22Rv1 (cell line): Measurements from ENCODE around the gene COX19.

Experiments used
- ZFX ChIP-seq: fragments of 450-650 bp; IDR thresholded peaks from 2 replicates; pipeline ENCODE4 v1.6.1; 2017; ENCODE audit warnings: antibody characterized with exemption, borderline replicate concordance
- TF ChIP-seq, protein P1 (sequence below): fragments of 450-650 bp; IDR thresholded peaks from 2 replicates; pipeline ENCODE4 v1.5.1; 2017; ENCODE audit warnings: mild to moderate bottlenecking

DNA sequence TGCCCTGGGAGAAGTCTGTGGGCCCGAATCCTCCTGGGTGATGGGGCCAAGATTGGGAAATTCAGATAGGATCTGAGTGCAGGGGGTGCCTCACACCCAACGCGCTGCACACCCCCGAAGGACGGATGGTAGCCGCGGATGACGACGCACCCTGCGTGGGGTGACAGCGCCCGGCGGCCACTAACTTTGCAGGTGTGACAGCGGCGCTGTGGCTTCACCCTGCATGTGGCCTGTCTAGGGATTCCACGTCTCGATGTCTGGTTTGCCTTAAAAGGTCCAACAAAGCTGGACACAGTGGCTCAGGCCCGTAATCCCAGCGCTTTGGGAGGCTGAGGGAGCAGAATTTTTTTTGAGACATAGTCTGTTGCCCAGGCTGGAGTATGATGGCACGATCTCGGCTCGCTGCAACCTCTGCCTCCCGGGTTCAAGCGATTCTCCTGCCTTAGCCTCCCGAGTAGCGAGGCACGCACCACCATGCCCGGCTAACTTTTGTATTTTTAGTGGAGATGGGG, 39.4 kb downstream of the COX19 start:
- TF ChIP-seq, protein P1, sequence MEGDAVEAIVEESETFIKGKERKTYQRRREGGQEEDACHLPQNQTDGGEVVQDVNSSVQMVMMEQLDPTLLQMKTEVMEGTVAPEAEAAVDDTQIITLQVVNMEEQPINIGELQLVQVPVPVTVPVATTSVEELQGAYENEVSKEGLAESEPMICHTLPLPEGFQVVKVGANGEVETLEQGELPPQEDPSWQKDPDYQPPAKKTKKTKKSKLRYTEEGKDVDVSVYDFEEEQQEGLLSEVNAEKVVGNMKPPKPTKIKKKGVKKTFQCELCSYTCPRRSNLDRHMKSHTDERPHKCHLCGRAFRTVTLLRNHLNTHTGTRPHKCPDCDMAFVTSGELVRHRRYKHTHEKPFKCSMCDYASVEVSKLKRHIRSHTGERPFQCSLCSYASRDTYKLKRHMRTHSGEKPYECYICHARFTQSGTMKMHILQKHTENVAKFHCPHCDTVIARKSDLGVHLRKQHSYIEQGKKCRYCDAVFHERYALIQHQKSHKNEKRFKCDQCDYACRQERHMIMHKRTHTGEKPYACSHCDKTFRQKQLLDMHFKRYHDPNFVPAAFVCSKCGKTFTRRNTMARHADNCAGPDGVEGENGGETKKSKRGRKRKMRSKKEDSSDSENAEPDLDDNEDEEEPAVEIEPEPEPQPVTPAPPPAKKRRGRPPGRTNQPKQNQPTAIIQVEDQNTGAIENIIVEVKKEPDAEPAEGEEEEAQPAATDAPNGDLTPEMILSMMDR, result no peak
- TF ChIP-seq ZFX, result no peak
